ENCODE results near the gene FJX1. TPM values are rescaled to one million over a fixed set of nuclear protein-coding genes. Genes with fewer than 3 reads are reported as not detected.

Gene FJX1
- total RNA-seq, 1 experiment from 2014 or later, result 13.7 TPM

- H3K36me3 ChIP-seq (ENCODE audit: control insufficient read depth in 1 of 2, insufficient read depth in 2 of 2, low read length in 2 of 2), result no peaks in the 10 kb centered on the region
- no peaks in the 10 kb centered on the region for H4K20me1 ChIP-seq (ENCODE audit: insufficient read depth)
- DNase-seq (ENCODE audit: low read depth, low spot score), result no peak
- intact Hi-C loops (cut with micrococcal nuclease), result no loop called here
- no peak overlapping the region for H2AFZ ChIP-seq (ENCODE audit: low read depth, low read length, poor library complexity, severe bottlenecking)
- H3K4me3 ChIP-seq (replicated peaks in 1 of 2; ENCODE audit: low read depth in 1 of 2, low read length in 2 of 2), result no peak overlapping the region
- TF ChIP-seq SIN3A (IDR thresholded peaks at IDR 0.05; ENCODE audit: low read depth), result no peak
- no peak for TF ChIP-seq ZNF274 (IDR thresholded peaks at IDR 0.05; ENCODE audit: low read depth, low read length)
- TF ChIP-seq YY1 (IDR thresholded peaks at IDR 0.05; ENCODE audit: extremely low read depth, insufficient replicate concordance, low read depth, low read length), result no peak
- TF ChIP-seq FOSL1 (IDR thresholded peaks at IDR 0.05; ENCODE audit: low read depth), result no peak
- TF ChIP-seq ZFX (IDR thresholded peaks at IDR 0.05), result no peak
- no peak for TF ChIP-seq CBX3 (IDR thresholded peaks at IDR 0.05; ENCODE audit: low read depth)
- TF ChIP-seq ZBTB33 (IDR thresholded peaks at IDR 0.05; ENCODE audit: extremely low read depth, insufficient replicate concordance, low read length), result no peak
- TF ChIP-seq JUND (IDR thresholded peaks at IDR 0.05), result no peak
- TF ChIP-seq ATF3 (IDR thresholded peaks at IDR 0.05), result no peak
- no peak for TF ChIP-seq ELF1 (IDR thresholded peaks at IDR 0.05; ENCODE audit: borderline replicate concordance, low read depth)
- no peak for TF ChIP-seq CEBPB (IDR thresholded peaks at IDR 0.05; ENCODE audit: low read depth)
- TF ChIP-seq REST (IDR thresholded peaks at IDR 0.05; ENCODE audit: low read depth), result no peak
- H3K27ac ChIP-seq (ENCODE audit: low read depth, low read length), result no peak overlapping the region
- H3K27me3 ChIP-seq (ENCODE audit: insufficient read depth, low read length), result peaks cover 17% of the 10 kb centered on the region
- no peaks in the 10 kb centered on the region for H3K79me2 ChIP-seq (ENCODE audit: insufficient read depth, low read length)
- no peak overlapping the region for H3K4me2 ChIP-seq (ENCODE audit: low read length)
- no peak for ATAC-seq
- no peaks in the 10 kb centered on the region for H3K4me1 ChIP-seq (ENCODE audit: control insufficient read depth in 1 of 2, insufficient read depth in 2 of 2, low read length in 2 of 2)
- H3K9me3 ChIP-seq (ENCODE audit: control insufficient read depth in 1 of 2, insufficient read depth in 1 of 2, low read depth in 1 of 2, low read length in 2 of 2), result no peaks in the 10 kb centered on the region
- POLR2A ChIA-PET, result no interaction called here
- no peak overlapping the region for H3K9ac ChIP-seq (ENCODE audit: low read length)
- CTCF ChIA-PET, result no interaction called here
- H3K9me2 ChIP-seq (ENCODE audit: insufficient read depth), result no peaks in the 10 kb centered on the region
- no TSS peak for BruUV-seq (replicated peaks)
- RAD21 ChIA-PET (ENCODE audit: low non-redundant PET in 1 of 2, low total read pairs in 2 of 2, uncharacterized antibody in 2 of 2, unreplicated experiment in 2 of 2), result no interaction called here
Measured at GRCh38 chr11:35598254-35599125, 19.8 kb upstream of the FJX1 start.
